Measurements from ENCODE around the gene VSIR. TPM values are rescaled to one million over a fixed set of nuclear protein-coding genes. Genes with fewer than 3 reads are reported as not detected.

VSIR gene
- total and polyA plus RNA-seq, 9 of the 15 experiments (the other 6 are each of a cell fraction or from before 2014, with no cell fraction given), result 0.14 to 20.5 (median 9.3) TPM

- TF ChIP-seq MYNN (IDR thresholded peaks at IDR 0.05) (peak; percentile 59; the same call in 1 of the 2 replicates), MYNN (CRISPR knock-in tag; IDR thresholded peaks at IDR 0.05) (no peak), FOXM1 (IDR thresholded peaks at IDR 0.05; ENCODE audit: low read depth) (peak; percentile 78), FOXM1 (CRISPR knock-in tag; IDR thresholded peaks at IDR 0.05; ENCODE audit: low read depth) (no peak), RAD51 (IDR thresholded peaks at IDR 0.05; ENCODE audit: borderline replicate concordance, low read depth) (no peak), RBM14 (IDR thresholded peaks at IDR 0.05; ENCODE audit: borderline replicate concordance, insufficient read depth, low read depth, low read length) (no peak), KLF13 (tag; IDR thresholded peaks at IDR 0.05; ENCODE audit: borderline replicate concordance, low read depth) (no peak), SFPQ (IDR thresholded peaks at IDR 0.05; ENCODE audit: low read depth, low read length) (no peak), ZC3H8 (IDR thresholded peaks at IDR 0.05) (no peak), PURB (CRISPR knock-in tag; IDR thresholded peaks at IDR 0.05; ENCODE audit: low read depth) (no peak), SP1 (CRISPR knock-in tag; IDR thresholded peaks at IDR 0.05) (no peak)
- TF ChIP-seq, protein P1, sequence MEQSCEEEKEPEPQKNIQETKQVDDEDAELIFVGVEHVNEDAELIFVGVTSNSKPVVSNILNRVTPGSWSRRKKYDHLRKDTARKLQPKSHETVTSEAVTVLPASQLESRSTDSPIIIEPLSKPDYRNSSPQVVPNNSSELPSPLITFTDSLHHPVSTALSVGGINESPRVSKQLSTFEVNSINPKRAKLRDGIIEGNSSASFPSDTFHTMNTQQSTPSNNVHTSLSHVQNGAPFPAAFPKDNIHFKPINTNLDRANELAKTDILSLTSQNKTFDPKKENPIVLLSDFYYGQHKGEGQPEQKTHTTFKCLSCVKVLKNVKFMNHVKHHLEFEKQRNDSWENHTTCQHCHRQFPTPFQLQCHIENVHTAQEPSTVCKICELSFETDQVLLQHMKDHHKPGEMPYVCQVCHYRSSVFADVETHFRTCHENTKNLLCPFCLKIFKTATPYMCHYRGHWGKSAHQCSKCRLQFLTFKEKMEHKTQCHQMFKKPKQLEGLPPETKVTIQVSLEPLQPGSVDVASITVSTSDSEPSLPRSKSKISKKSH (CRISPR knock-in tag; IDR thresholded peaks at IDR 0.05), result no peak
- TF ChIP-seq, protein P2, sequence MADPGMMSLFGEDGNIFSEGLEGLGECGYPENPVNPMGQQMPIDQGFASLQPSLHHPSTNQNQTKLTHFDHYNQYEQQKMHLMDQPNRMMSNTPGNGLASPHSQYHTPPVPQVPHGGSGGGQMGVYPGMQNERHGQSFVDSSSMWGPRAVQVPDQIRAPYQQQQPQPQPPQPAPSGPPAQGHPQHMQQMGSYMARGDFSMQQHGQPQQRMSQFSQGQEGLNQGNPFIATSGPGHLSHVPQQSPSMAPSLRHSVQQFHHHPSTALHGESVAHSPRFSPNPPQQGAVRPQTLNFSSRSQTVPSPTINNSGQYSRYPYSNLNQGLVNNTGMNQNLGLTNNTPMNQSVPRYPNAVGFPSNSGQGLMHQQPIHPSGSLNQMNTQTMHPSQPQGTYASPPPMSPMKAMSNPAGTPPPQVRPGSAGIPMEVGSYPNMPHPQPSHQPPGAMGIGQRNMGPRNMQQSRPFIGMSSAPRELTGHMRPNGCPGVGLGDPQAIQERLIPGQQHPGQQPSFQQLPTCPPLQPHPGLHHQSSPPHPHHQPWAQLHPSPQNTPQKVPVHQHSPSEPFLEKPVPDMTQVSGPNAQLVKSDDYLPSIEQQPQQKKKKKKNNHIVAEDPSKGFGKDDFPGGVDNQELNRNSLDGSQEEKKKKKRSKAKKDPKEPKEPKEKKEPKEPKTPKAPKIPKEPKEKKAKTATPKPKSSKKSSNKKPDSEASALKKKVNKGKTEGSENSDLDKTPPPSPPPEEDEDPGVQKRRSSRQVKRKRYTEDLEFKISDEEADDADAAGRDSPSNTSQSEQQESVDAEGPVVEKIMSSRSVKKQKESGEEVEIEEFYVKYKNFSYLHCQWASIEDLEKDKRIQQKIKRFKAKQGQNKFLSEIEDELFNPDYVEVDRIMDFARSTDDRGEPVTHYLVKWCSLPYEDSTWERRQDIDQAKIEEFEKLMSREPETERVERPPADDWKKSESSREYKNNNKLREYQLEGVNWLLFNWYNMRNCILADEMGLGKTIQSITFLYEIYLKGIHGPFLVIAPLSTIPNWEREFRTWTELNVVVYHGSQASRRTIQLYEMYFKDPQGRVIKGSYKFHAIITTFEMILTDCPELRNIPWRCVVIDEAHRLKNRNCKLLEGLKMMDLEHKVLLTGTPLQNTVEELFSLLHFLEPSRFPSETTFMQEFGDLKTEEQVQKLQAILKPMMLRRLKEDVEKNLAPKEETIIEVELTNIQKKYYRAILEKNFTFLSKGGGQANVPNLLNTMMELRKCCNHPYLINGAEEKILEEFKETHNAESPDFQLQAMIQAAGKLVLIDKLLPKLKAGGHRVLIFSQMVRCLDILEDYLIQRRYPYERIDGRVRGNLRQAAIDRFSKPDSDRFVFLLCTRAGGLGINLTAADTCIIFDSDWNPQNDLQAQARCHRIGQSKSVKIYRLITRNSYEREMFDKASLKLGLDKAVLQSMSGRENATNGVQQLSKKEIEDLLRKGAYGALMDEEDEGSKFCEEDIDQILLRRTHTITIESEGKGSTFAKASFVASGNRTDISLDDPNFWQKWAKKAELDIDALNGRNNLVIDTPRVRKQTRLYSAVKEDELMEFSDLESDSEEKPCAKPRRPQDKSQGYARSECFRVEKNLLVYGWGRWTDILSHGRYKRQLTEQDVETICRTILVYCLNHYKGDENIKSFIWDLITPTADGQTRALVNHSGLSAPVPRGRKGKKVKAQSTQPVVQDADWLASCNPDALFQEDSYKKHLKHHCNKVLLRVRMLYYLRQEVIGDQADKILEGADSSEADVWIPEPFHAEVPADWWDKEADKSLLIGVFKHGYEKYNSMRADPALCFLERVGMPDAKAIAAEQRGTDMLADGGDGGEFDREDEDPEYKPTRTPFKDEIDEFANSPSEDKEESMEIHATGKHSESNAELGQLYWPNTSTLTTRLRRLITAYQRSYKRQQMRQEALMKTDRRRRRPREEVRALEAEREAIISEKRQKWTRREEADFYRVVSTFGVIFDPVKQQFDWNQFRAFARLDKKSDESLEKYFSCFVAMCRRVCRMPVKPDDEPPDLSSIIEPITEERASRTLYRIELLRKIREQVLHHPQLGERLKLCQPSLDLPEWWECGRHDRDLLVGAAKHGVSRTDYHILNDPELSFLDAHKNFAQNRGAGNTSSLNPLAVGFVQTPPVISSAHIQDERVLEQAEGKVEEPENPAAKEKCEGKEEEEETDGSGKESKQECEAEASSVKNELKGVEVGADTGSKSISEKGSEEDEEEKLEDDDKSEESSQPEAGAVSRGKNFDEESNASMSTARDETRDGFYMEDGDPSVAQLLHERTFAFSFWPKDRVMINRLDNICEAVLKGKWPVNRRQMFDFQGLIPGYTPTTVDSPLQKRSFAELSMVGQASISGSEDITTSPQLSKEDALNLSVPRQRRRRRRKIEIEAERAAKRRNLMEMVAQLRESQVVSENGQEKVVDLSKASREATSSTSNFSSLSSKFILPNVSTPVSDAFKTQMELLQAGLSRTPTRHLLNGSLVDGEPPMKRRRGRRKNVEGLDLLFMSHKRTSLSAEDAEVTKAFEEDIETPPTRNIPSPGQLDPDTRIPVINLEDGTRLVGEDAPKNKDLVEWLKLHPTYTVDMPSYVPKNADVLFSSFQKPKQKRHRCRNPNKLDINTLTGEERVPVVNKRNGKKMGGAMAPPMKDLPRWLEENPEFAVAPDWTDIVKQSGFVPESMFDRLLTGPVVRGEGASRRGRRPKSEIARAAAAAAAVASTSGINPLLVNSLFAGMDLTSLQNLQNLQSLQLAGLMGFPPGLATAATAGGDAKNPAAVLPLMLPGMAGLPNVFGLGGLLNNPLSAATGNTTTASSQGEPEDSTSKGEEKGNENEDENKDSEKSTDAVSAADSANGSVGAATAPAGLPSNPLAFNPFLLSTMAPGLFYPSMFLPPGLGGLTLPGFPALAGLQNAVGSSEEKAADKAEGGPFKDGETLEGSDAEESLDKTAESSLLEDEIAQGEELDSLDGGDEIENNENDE (IDR thresholded peaks at IDR 0.05; ENCODE audit: low read depth, low read length), result no peak
Observed at GRCh38 chr10:71797533-71798307, 24.4 kb upstream of the VSIR start (continued).
